ENCODE results near the gene RAVER2.

RAVER2 gene

GRCh38 chr1:64757213-64757612 lies 12.3 kb downstream of the RAVER2 start:
- no peak overlapping the region for H3K4me3 ChIP-seq (ENCODE audit: low read depth, low read length)
- TF ChIP-seq, protein P1, sequence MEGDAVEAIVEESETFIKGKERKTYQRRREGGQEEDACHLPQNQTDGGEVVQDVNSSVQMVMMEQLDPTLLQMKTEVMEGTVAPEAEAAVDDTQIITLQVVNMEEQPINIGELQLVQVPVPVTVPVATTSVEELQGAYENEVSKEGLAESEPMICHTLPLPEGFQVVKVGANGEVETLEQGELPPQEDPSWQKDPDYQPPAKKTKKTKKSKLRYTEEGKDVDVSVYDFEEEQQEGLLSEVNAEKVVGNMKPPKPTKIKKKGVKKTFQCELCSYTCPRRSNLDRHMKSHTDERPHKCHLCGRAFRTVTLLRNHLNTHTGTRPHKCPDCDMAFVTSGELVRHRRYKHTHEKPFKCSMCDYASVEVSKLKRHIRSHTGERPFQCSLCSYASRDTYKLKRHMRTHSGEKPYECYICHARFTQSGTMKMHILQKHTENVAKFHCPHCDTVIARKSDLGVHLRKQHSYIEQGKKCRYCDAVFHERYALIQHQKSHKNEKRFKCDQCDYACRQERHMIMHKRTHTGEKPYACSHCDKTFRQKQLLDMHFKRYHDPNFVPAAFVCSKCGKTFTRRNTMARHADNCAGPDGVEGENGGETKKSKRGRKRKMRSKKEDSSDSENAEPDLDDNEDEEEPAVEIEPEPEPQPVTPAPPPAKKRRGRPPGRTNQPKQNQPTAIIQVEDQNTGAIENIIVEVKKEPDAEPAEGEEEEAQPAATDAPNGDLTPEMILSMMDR (IDR thresholded peaks at IDR 0.05; ENCODE audit: low read depth, low read length, missing control alignments): no peak
- no peak for DNase-seq (ENCODE audit: low read depth)

GRCh38 chr1:64758233-64758632 lies 13.4 kb downstream of the RAVER2 start:
- DNase-seq (ENCODE audit: low read depth): no peak
- H3K4me3 ChIP-seq (ENCODE audit: low read depth, low read length): no peak overlapping the region
- TF ChIP-seq, protein P1 (IDR thresholded peaks at IDR 0.05; ENCODE audit: low read depth, low read length, missing control alignments): no peak

DNA sequence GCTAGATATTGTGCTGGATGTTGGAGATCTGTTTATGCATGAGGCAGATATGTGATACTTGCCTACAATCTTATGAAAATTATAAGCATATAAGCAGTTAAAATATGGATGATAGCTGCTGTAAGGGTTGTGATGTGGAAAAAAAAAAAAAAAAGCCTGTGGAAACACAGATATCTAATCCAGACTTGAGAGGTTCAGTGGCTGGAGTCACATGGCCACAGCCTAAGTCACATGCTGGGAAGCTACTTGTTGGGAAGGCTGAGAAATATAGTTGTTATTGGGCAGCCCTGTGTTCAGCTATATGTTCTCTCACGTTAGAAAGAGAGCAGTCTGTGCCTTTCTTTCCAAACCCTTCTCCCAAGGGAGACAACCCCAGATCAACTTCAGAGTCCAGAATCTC lies 15.1 kb downstream of the RAVER2 start:
- no peak for DNase-seq (ENCODE audit: low read depth)
- TF ChIP-seq, protein P1 (IDR thresholded peaks at IDR 0.05; ENCODE audit: low read depth, low read length, missing control alignments): no peak
- no peak overlapping the region for H3K4me3 ChIP-seq (ENCODE audit: low read depth, low read length)

- TF ChIP-seq, protein P1 (IDR thresholded peaks at IDR 0.05; ENCODE audit: low read depth, low read length, missing control alignments): no peak
- no peak for DNase-seq (ENCODE audit: low read depth)
These were observed 20.1 kb downstream of the RAVER2 start for GRCh38 chr1:64765012-64765411.

GRCh38 chr1:64765826-64766225 lies 21.0 kb downstream of the RAVER2 start:
- no peak overlapping the region for H3K4me3 ChIP-seq (ENCODE audit: low read depth, low read length)
- TF ChIP-seq, protein P1 (IDR thresholded peaks at IDR 0.05; ENCODE audit: low read depth, low read length, missing control alignments): no peak
- no peak for DNase-seq (ENCODE audit: low read depth)

More at GRCh38 chr1:64765012-64765411, 20.1 kb downstream of the RAVER2 start:
- H3K4me3 ChIP-seq (ENCODE audit: low read depth, low read length): no peak overlapping the region

GRCh38 chr1:64766429-64766828 lies 21.6 kb downstream of the RAVER2 start:
- DNase-seq (ENCODE audit: low read depth): no peak
- no peak overlapping the region for H3K4me3 ChIP-seq (ENCODE audit: low read depth, low read length)
- TF ChIP-seq, protein P1 (IDR thresholded peaks at IDR 0.05; ENCODE audit: low read depth, low read length, missing control alignments): no peak

- DNase-seq (ENCODE audit: low read depth): no peak
- TF ChIP-seq, protein P1 (IDR thresholded peaks at IDR 0.05; ENCODE audit: low read depth, low read length, missing control alignments): no peak
- no peak overlapping the region for H3K4me3 ChIP-seq (ENCODE audit: low read depth, low read length)
These were observed 24.6 kb downstream of the RAVER2 start for GRCh38 chr1:64769482-64769881.

All from GM12864 (cell line).